GM18517 (cell line): ENCODE results near the gene ADARB2.
"Not testable (repeated sequence)": the region's sequence is repeated elsewhere in the genome, so short reads cannot be mapped to it uniquely, and the experiment has no call there.

Experiments used
- ATAC-seq: cut with Tn5 transposase; IDR thresholded peaks from one replicate; pipeline ENCODE4 v1.9.1; 2021; ENCODE audit warnings: mild to moderate bottlenecking, moderate library complexity; ENCODE audit not compliant: unreplicated experiment

ADARB2 gene

GRCh38 chr10:1247598-1248261, 489.6 kb downstream of the ADARB2 start:
- no peak for ATAC-seq

GRCh38 chr10:1244493-1244892, 492.8 kb downstream of the ADARB2 start:
- no peak for ATAC-seq

- no peak for ATAC-seq
Measured at GRCh38 chr10:1243486-1244234, 493.7 kb downstream of the ADARB2 start.

- no peak for ATAC-seq
Measured at GRCh38 chr10:1242975-1243374, 494.4 kb downstream of the ADARB2 start.

- ATAC-seq = no peak
Measured at GRCh38 chr10:1241973-1242935, 495.1 kb downstream of the ADARB2 start.

GRCh38 chr10:1241322-1241890, 495.9 kb downstream of the ADARB2 start:
- ATAC-seq = no peak

- no peak for ATAC-seq
Measured at GRCh38 chr10:1240341-1240775, 497.0 kb downstream of the ADARB2 start.

GRCh38 chr10:1233031-1233430, 504.3 kb downstream of the ADARB2 start:
- no peak for ATAC-seq

GRCh38 chr10:1232164-1232911, 505.0 kb downstream of the ADARB2 start:
- ATAC-seq = no peak

- ATAC-seq = no peak
Measured at GRCh38 chr10:1230592-1231275, 506.6 kb downstream of the ADARB2 start.

GRCh38 chr10:1230138-1230537, 507.2 kb downstream of the ADARB2 start:
- no peak for ATAC-seq

GRCh38 chr10:1229574-1229973, 507.8 kb downstream of the ADARB2 start:
- ATAC-seq = no peak

GRCh38 chr10:1229116-1229515, 508.2 kb downstream of the ADARB2 start:
- ATAC-seq = no peak

GRCh38 chr10:1228467-1228975, 508.8 kb downstream of the ADARB2 start:
- ATAC-seq = no peak

- ATAC-seq = no peak
Measured at GRCh38 chr10:1227510-1228402, 509.6 kb downstream of the ADARB2 start.

GRCh38 chr10:1226907-1227306, 510.4 kb downstream of the ADARB2 start:
- not testable (repeated sequence) for ATAC-seq

GRCh38 chr10:1219874-1220273, 517.5 kb downstream of the ADARB2 start:
- ATAC-seq = not testable (repeated sequence)

- no peak for ATAC-seq
Measured at GRCh38 chr10:1217661-1218060, 519.7 kb downstream of the ADARB2 start.

GRCh38 chr10:1217237-1217587, 520.1 kb downstream of the ADARB2 start:
- no peak for ATAC-seq
